PC-9 (cell line): ENCODE results near the gene PDHA1.

Experiments used
- EZH2 ChIP-seq: fragments of 200-600 bp; sonication (generic); IDR thresholded peaks from 2 replicates; pipeline ENCODE4 v1.8.0; 2017; ENCODE audit warnings: antibody characterized with exemption, low read depth
- TF ChIP-seq, protein P1 (sequence below): fragments of 200-600 bp; sonication (generic); conservative IDR thresholded peaks from 2 replicates; pipeline ENCODE4 v1.6.1; 2017; ENCODE audit warnings: mixed run types, antibody characterized with exemption, mild to moderate bottlenecking, moderate library complexity

DNA sequence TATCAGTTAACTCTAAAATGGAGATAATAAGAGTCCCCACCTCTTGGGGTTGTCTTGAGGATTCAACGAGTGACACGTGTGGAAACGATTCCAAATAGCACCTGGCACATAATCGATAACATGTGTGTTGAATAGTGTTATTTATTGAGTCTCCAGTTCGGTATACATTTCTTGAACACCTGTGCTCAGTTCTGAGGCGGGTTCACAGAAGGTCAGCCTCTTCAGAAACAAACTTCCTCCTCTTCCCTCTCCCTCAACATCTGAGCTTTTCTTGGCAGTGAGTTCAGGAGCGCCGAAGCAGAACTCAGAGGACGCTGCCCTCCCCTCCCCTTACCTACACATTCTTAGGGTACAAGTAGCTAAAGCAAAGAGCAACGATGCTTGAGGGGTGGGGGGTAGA lies 934 bp downstream of the PDHA1 start:
- TF ChIP-seq EZH2: no peak
- TF ChIP-seq, protein P1, sequence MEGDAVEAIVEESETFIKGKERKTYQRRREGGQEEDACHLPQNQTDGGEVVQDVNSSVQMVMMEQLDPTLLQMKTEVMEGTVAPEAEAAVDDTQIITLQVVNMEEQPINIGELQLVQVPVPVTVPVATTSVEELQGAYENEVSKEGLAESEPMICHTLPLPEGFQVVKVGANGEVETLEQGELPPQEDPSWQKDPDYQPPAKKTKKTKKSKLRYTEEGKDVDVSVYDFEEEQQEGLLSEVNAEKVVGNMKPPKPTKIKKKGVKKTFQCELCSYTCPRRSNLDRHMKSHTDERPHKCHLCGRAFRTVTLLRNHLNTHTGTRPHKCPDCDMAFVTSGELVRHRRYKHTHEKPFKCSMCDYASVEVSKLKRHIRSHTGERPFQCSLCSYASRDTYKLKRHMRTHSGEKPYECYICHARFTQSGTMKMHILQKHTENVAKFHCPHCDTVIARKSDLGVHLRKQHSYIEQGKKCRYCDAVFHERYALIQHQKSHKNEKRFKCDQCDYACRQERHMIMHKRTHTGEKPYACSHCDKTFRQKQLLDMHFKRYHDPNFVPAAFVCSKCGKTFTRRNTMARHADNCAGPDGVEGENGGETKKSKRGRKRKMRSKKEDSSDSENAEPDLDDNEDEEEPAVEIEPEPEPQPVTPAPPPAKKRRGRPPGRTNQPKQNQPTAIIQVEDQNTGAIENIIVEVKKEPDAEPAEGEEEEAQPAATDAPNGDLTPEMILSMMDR: no peak
